HG03175 (cell line): ENCODE data around the gene GRM4.

Source experiments
- ATAC-seq: cut with Tn5 transposase; IDR thresholded peaks from one replicate; pipeline ENCODE4 v1.9.1; 2021; ENCODE audit warnings: mild to moderate bottlenecking, moderate library complexity; ENCODE audit not compliant: unreplicated experiment

The GRM4 gene

GRCh38 chr6:34143196-34143883 lies 2.5 kb downstream of the GRM4 start:
- no peak for ATAC-seq

- ATAC-seq = no peak
Measured at GRCh38 chr6:34142061-34142998, 3.6 kb downstream of the GRM4 start.

- no peak for ATAC-seq
Measured at GRCh38 chr6:34140075-34140474, 5.8 kb downstream of the GRM4 start.

GRCh38 chr6:34138914-34139510 lies 6.9 kb downstream of the GRM4 start:
- no peak for ATAC-seq

GRCh38 chr6:34138191-34138590 lies 7.7 kb downstream of the GRM4 start:
- no peak for ATAC-seq

- ATAC-seq = no peak
Measured at GRCh38 chr6:34135541-34135940, 10.3 kb downstream of the GRM4 start.

GRCh38 chr6:34132486-34133185 lies 13.3 kb downstream of the GRM4 start:
- no peak for ATAC-seq

GRCh38 chr6:34131326-34132290 lies 14.3 kb downstream of the GRM4 start:
- ATAC-seq = no peak

GRCh38 chr6:34130862-34131261 lies 15.0 kb downstream of the GRM4 start:
- ATAC-seq = no peak

- ATAC-seq = no peak
Measured at GRCh38 chr6:34129753-34130152, 16.1 kb downstream of the GRM4 start.

- no peak for ATAC-seq
Measured at GRCh38 chr6:34128045-34128444, 17.8 kb downstream of the GRM4 start.

GRCh38 chr6:34126419-34126818 lies 19.5 kb downstream of the GRM4 start:
- no peak for ATAC-seq

- ATAC-seq = no peak
Measured at GRCh38 chr6:34125939-34126338, 19.9 kb downstream of the GRM4 start.

- ATAC-seq = no peak
Measured at GRCh38 chr6:34120953-34121675, 24.8 kb downstream of the GRM4 start.

GRCh38 chr6:34115915-34116314 lies 30.0 kb downstream of the GRM4 start:
- ATAC-seq = no peak

GRCh38 chr6:34115403-34115795 lies 30.5 kb downstream of the GRM4 start:
- no peak for ATAC-seq

GRCh38 chr6:34114695-34115402 lies 31.0 kb downstream of the GRM4 start:
- ATAC-seq = no peak

- no peak for ATAC-seq
Measured at GRCh38 chr6:34113532-34113931, 32.4 kb downstream of the GRM4 start.

GRCh38 chr6:34112126-34112525 lies 33.8 kb downstream of the GRM4 start:
- no peak for ATAC-seq
